Transverse colon (tissue), 4 donors: ENCODE measurements around the gene GPSM3.

Experiments
- CTCF ChIP-seq, 5 experiments: fragments of 200-600 bp in 3 of 5; fragments of 450-650 bp in 2 of 5; sonication (generic) in 3 of 5; IDR thresholded peaks; 1 replicate in 2 of 5; 2 replicates in 3 of 5; pipeline ENCODE4 v1.5.1; 2016 to 2017; ENCODE audit warnings: antibody characterized with exemption in 5 of 5, inconsistent platforms in 3 of 5, mild to moderate bottlenecking in 2 of 5, moderate library complexity in 1 of 5
- POLR2A ChIP-seq: fragments of 450-650 bp; IDR thresholded peaks from one replicate; pipeline ENCODE4 v1.6.1; 2016; ENCODE audit warnings: antibody characterized with exemption, mild to moderate bottlenecking, moderate library complexity
- POLR2AphosphoS5 ChIP-seq, 3 donors: sonication (generic); formaldehyde crosslinking; IDR thresholded peaks; one replicate each; pipeline ENCODE4 v1.6.1; 2016; ENCODE audit warnings: antibody characterized with exemption in 3 of 3

GRCh38 chr6:32149932-32150870 lies 42.2 kb downstream of the GPSM3 start:
- TF ChIP-seq POLR2A: no peak
- no peak for TF ChIP-seq CTCF (IDR thresholded peaks at IDR 0.05)
- TF ChIP-seq POLR2AphosphoS5 (IDR thresholded peaks at IDR 0.05): no peak
